ENCODE measurements around the gene TBC1D16. TPM values are rescaled to one million over a fixed set of nuclear protein-coding genes. Genes with fewer than 3 reads are reported as not detected.

The TBC1D16 gene
- total RNA-seq, 2 experiments from 2014 or later: 5.4 TPM

GRCh38 chr17:79930877-79931816 is 104.5 kb downstream of the TBC1D16 start:
- no peak overlapping the region for H3K27ac Mint-ChIP-seq
- H3K4me1 Mint-ChIP-seq (ENCODE audit: low read depth): peaks cover 6% of the 10 kb centered on the region
- peaks cover 31% of the 10 kb centered on the region for H3K27me3 Mint-ChIP-seq
- no peaks in the 10 kb centered on the region for H3K9me3 Mint-ChIP-seq
- H3K4me3 Mint-ChIP-seq: no peak overlapping the region
- intact Hi-C loops (cut with micrococcal nuclease): no loop called here
- no peak for DNase-seq
- ChIA-PET POLR2A (interaction anchor here (0.7 kb wide), 1 partner anchor 9 kb away, joined by 3 read pairs; no protein-coding TSS in a partner anchor), CTCF (no interaction called here)
- H3K36me3 Mint-ChIP-seq: no peaks in the 10 kb centered on the region

GRCh38 chr17:79930062-79930876 is 105.4 kb downstream of the TBC1D16 start:
- no peaks in the 10 kb centered on the region for H3K36me3 Mint-ChIP-seq
- peaks cover 31% of the 10 kb centered on the region for H3K27me3 Mint-ChIP-seq
- no peak overlapping the region for H3K4me3 Mint-ChIP-seq
- POLR2A ChIA-PET: no interaction called here
- H3K27ac Mint-ChIP-seq: no peak overlapping the region
- H3K4me1 Mint-ChIP-seq (ENCODE audit: low read depth): no peaks in the 10 kb centered on the region
- CTCF ChIA-PET: no interaction called here
- intact Hi-C loops (cut with micrococcal nuclease): no loop called here
- no peak for DNase-seq
- no peaks in the 10 kb centered on the region for H3K9me3 Mint-ChIP-seq

GRCh38 chr17:79929257-79930061 is 106.2 kb downstream of the TBC1D16 start:
- CTCF ChIA-PET: no interaction called here
- Mint-ChIP-seq H3K9me3 (no peaks in the 10 kb centered on the region), H3K36me3 (no peaks in the 10 kb centered on the region), H3K4me1 (ENCODE audit: low read depth) (no peaks in the 10 kb centered on the region), H3K27ac (no peak overlapping the region), H3K4me3 (no peak overlapping the region), H3K27me3 (peaks cover 31% of the 10 kb centered on the region)
- POLR2A ChIA-PET: no interaction called here
- intact Hi-C loops (cut with micrococcal nuclease): loop anchor here (10.0 kb wide), 1 partner anchor 85 kb away; no protein-coding TSS in a partner anchor
- DNase-seq: no peak

GRCh38 chr17:79928502-79929256 is 107.0 kb downstream of the TBC1D16 start:
- POLR2A ChIA-PET: no interaction called here
- Mint-ChIP-seq H3K27me3 (peaks cover 30% of the 10 kb centered on the region), H3K4me1 (ENCODE audit: low read depth) (no peaks in the 10 kb centered on the region), H3K9me3 (no peaks in the 10 kb centered on the region), H3K36me3 (no peaks in the 10 kb centered on the region), H3K4me3 (no peak overlapping the region), H3K27ac (no peak overlapping the region)
- CTCF ChIA-PET: no interaction called here
- no peak for DNase-seq
- intact Hi-C loops (cut with micrococcal nuclease): loop anchor here (10.0 kb wide), 1 partner anchor 84 kb away; no protein-coding TSS in a partner anchor

GRCh38 chr17:79927688-79928501 is 107.8 kb downstream of the TBC1D16 start:
- no peak overlapping the region for H3K27ac Mint-ChIP-seq
- ChIA-PET CTCF (no interaction called here), POLR2A (no interaction called here)
- no peak overlapping the region for H3K4me3 Mint-ChIP-seq
- peaks cover 24% of the 10 kb centered on the region for H3K27me3 Mint-ChIP-seq
- H3K36me3 Mint-ChIP-seq: no peaks in the 10 kb centered on the region
- no peaks in the 10 kb centered on the region for H3K4me1 Mint-ChIP-seq (ENCODE audit: low read depth)
- no peak for DNase-seq
- H3K9me3 Mint-ChIP-seq: no peaks in the 10 kb centered on the region
- intact Hi-C loops (cut with micrococcal nuclease): loop anchor here (10.0 kb wide), 1 partner anchor 83 kb away; no protein-coding TSS in a partner anchor

GRCh38 chr17:79927136-79927661 is 108.5 kb downstream of the TBC1D16 start:
- H3K4me1 Mint-ChIP-seq (ENCODE audit: low read depth): no peaks in the 10 kb centered on the region
- ChIA-PET POLR2A (no interaction called here), CTCF (no interaction called here)
- H3K36me3 Mint-ChIP-seq: no peaks in the 10 kb centered on the region
- no peaks in the 10 kb centered on the region for H3K9me3 Mint-ChIP-seq
- no peak overlapping the region for H3K4me3 Mint-ChIP-seq
- no peak overlapping the region for H3K27ac Mint-ChIP-seq
- DNase-seq: no peak
- intact Hi-C loops (cut with micrococcal nuclease): loop anchor here (10.0 kb wide), 1 partner anchor 82 kb away; no protein-coding TSS in a partner anchor
- H3K27me3 Mint-ChIP-seq: peaks cover 19% of the 10 kb centered on the region

- no peaks in the 10 kb centered on the region for H3K9me3 Mint-ChIP-seq
- POLR2A ChIA-PET: no interaction called here
- intact Hi-C loops (cut with micrococcal nuclease): loop anchor here (10.0 kb wide), 1 partner anchor 82 kb away; no protein-coding TSS in a partner anchor
- H3K36me3 Mint-ChIP-seq: no peaks in the 10 kb centered on the region
- no peak overlapping the region for H3K4me3 Mint-ChIP-seq
- CTCF ChIA-PET: no interaction called here
- no peak for DNase-seq
- peaks cover 18% of the 10 kb centered on the region for H3K27me3 Mint-ChIP-seq
- no peaks in the 10 kb centered on the region for H3K4me1 Mint-ChIP-seq (ENCODE audit: low read depth)
- H3K27ac Mint-ChIP-seq: no peak overlapping the region
Observed at GRCh38 chr17:79926605-79927135, 109.0 kb downstream of the TBC1D16 start.

- POLR2A ChIA-PET: no interaction called here
- Mint-ChIP-seq H3K27me3 (peaks cover 13% of the 10 kb centered on the region), H3K4me3 (no peak overlapping the region), H3K27ac (no peak overlapping the region), H3K9me3 (no peaks in the 10 kb centered on the region), H3K4me1 (ENCODE audit: low read depth) (no peaks in the 10 kb centered on the region), H3K36me3 (no peaks in the 10 kb centered on the region)
- CTCF ChIA-PET: no interaction called here
- no peak for DNase-seq
- intact Hi-C loops (cut with micrococcal nuclease): loop anchor here (10.0 kb wide), 1 partner anchor 81 kb away; no protein-coding TSS in a partner anchor
Observed at GRCh38 chr17:79926142-79926604, 109.5 kb downstream of the TBC1D16 start.

GRCh38 chr17:79925242-79925957 is 110.3 kb downstream of the TBC1D16 start:
- H3K9me3 Mint-ChIP-seq: no peaks in the 10 kb centered on the region
- intact Hi-C loops (cut with micrococcal nuclease): loop anchor here (10.0 kb wide), 1 partner anchor 81 kb away; no protein-coding TSS in a partner anchor
- H3K4me3 Mint-ChIP-seq: no peak overlapping the region
- CTCF ChIA-PET: no interaction called here
- POLR2A ChIA-PET: no interaction called here
- peaks cover 11% of the 10 kb centered on the region for H3K27me3 Mint-ChIP-seq
- no peaks in the 10 kb centered on the region for H3K36me3 Mint-ChIP-seq
- H3K4me1 Mint-ChIP-seq (ENCODE audit: low read depth): no peaks in the 10 kb centered on the region
- no peak overlapping the region for H3K27ac Mint-ChIP-seq
- no peak for DNase-seq

GRCh38 chr17:79924639-79924976 is 111.1 kb downstream of the TBC1D16 start:
- H3K27me3 Mint-ChIP-seq: peaks cover 9% of the 10 kb centered on the region
- CTCF ChIA-PET: interaction anchor here (1.3 kb wide), 1 partner anchor 184 kb away, joined by 4 read pairs; no protein-coding TSS in a partner anchor
- H3K27ac Mint-ChIP-seq: no peak overlapping the region
- POLR2A ChIA-PET: no interaction called here
- no peak for DNase-seq
- H3K4me1 Mint-ChIP-seq (ENCODE audit: low read depth): no peaks in the 10 kb centered on the region
- no peaks in the 10 kb centered on the region for H3K9me3 Mint-ChIP-seq
- no peak overlapping the region for H3K4me3 Mint-ChIP-seq
- no peaks in the 10 kb centered on the region for H3K36me3 Mint-ChIP-seq
- intact Hi-C loops (cut with micrococcal nuclease): loop anchor here (10.0 kb wide), 1 partner anchor 80 kb away; no protein-coding TSS in a partner anchor
